ENCODE measurements around the gene GMNN. TPM values are rescaled to one million over a fixed set of nuclear protein-coding genes. Genes with fewer than 3 reads are reported as not detected.

The GMNN gene
- total RNA-seq, 1 experiment from 2014 or later = 22.4 TPM

DNA sequence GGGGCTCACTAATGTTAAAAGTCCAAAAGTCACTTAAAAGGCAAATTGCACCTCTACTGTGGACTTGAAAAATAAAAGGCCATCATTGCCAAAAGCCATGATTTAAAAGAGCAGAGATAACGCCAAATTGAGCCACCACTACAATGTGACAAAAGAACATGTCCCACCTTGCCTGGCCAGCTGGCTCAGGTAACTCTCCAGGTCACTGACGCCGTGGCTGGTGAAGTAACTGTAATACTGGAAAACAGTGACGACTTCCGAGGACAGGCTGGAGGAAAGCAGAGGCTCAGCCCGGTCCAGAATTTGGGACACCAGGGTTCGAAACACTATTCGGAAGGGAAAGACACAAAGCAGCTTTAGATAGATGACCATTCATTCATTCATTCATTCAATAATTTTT is 53.2 kb downstream of the GMNN start:
- Mint-ChIP-seq H3K27me3 (ENCODE audit: insufficient read depth, unreplicated experiment) (no peaks in the 10 kb centered on the region), H3K27ac (ENCODE audit: low read depth, unreplicated experiment) (peak overlapping the region; percentile 59), H3K36me3 (ENCODE audit: insufficient read depth, unreplicated experiment) (peaks cover 10% of the 10 kb centered on the region), H3K4me3 (ENCODE audit: unreplicated experiment) (no peak overlapping the region), H3K9me3 (ENCODE audit: unreplicated experiment) (no peaks in the 10 kb centered on the region), H3K4me1 (ENCODE audit: insufficient read depth, unreplicated experiment) (peaks cover 18% of the 10 kb centered on the region)
- no peak for DNase-seq (ENCODE audit: unreplicated experiment)
- POLR2A ChIA-PET = interaction anchor here (0.7 to 2.2 kb wide), 9 partner anchors 8 to 243 kb away, joined by 3 to 10 read pairs (median 5); partner anchors contain the start of gene GMNN
- TF ChIP-seq, protein P1, sequence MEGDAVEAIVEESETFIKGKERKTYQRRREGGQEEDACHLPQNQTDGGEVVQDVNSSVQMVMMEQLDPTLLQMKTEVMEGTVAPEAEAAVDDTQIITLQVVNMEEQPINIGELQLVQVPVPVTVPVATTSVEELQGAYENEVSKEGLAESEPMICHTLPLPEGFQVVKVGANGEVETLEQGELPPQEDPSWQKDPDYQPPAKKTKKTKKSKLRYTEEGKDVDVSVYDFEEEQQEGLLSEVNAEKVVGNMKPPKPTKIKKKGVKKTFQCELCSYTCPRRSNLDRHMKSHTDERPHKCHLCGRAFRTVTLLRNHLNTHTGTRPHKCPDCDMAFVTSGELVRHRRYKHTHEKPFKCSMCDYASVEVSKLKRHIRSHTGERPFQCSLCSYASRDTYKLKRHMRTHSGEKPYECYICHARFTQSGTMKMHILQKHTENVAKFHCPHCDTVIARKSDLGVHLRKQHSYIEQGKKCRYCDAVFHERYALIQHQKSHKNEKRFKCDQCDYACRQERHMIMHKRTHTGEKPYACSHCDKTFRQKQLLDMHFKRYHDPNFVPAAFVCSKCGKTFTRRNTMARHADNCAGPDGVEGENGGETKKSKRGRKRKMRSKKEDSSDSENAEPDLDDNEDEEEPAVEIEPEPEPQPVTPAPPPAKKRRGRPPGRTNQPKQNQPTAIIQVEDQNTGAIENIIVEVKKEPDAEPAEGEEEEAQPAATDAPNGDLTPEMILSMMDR (IDR thresholded peaks at IDR 0.05; ENCODE audit: unreplicated experiment) = no peak
- intact Hi-C loops (cut with micrococcal nuclease) = no loop called here
- CTCF ChIA-PET = interaction anchor here (0.7 to 1.5 kb wide), 8 partner anchors 18 to 334 kb away, joined by 3 to 7 read pairs (median 4); no protein-coding TSS in a partner anchor
- no TSS peak for BruUV-seq (replicated peaks)

DNA sequence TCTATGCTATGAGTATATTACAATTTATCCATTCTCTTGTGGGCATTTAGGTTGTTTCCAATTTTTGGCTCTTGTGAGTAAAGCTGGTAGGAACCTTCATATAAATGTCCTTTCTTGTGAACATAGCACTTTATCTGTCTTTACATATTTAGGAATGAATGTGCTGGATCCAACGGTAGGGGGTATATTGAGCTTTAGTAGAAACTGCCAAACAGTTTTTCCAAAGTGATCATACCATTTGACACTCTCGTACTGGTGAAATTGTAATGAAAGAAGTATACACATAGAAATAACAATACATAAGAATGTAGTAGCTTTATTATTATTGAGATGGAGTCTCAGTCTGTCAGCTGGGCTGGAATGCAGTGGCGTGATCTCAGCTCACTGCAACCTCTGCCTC is 54.9 kb downstream of the GMNN start:
- DNase-seq (ENCODE audit: unreplicated experiment) = no peak
- H3K9me3 Mint-ChIP-seq (ENCODE audit: unreplicated experiment) = no peaks in the 10 kb centered on the region
- POLR2A ChIA-PET = interaction anchor here (1.4 to 1.5 kb wide), 2 partner anchors 16 to 188 kb away, joined by 3 to 4 read pairs; no protein-coding TSS in a partner anchor

GRCh38 chr6:24831771-24832716 is 57.3 kb downstream of the GMNN start:
- H3K27ac Mint-ChIP-seq (ENCODE audit: low read depth, unreplicated experiment) = no peak overlapping the region
- POLR2A ChIA-PET = interaction anchor here (0.7 to 1.6 kb wide), 4 partner anchors 9 to 185 kb away, joined by 3 to 6 read pairs (median 5); no protein-coding TSS in a partner anchor
- DNase-seq (ENCODE audit: unreplicated experiment) = no peak
- peaks cover 17% of the 10 kb centered on the region for H3K4me1 Mint-ChIP-seq (ENCODE audit: insufficient read depth, unreplicated experiment)
- no peak overlapping the region for H3K4me3 Mint-ChIP-seq (ENCODE audit: unreplicated experiment)
- H3K36me3 Mint-ChIP-seq (ENCODE audit: insufficient read depth, unreplicated experiment) = peaks cover 10% of the 10 kb centered on the region
- TF ChIP-seq, protein P1 (IDR thresholded peaks at IDR 0.05; ENCODE audit: unreplicated experiment) = no peak
- no peaks in the 10 kb centered on the region for H3K27me3 Mint-ChIP-seq (ENCODE audit: insufficient read depth, unreplicated experiment)
- BruUV-seq (replicated peaks) = no TSS peak
- no peaks in the 10 kb centered on the region for H3K9me3 Mint-ChIP-seq (ENCODE audit: unreplicated experiment)
- intact Hi-C loops (cut with micrococcal nuclease) = no loop called here
- CTCF ChIA-PET = interaction anchor here (0.5 to 1.2 kb wide), 2 partner anchors 24 to 551 kb away, joined by 3 to 6 read pairs; no protein-coding TSS in a partner anchor

More for the DNA sequence above, 54.9 kb downstream of the GMNN start:
- CTCF ChIA-PET = interaction anchor here (0.7 to 1.1 kb wide), 4 partner anchors 23 to 249 kb away, joined by 3 to 5 read pairs (median 4); no protein-coding TSS in a partner anchor
- Mint-ChIP-seq H3K36me3 (ENCODE audit: insufficient read depth, unreplicated experiment) (peaks cover 10% of the 10 kb centered on the region), H3K4me1 (ENCODE audit: insufficient read depth, unreplicated experiment) (peaks cover 18% of the 10 kb centered on the region), H3K27ac (ENCODE audit: low read depth, unreplicated experiment) (no peak overlapping the region), H3K27me3 (ENCODE audit: insufficient read depth, unreplicated experiment) (no peaks in the 10 kb centered on the region), H3K4me3 (ENCODE audit: unreplicated experiment) (no peak overlapping the region)
- TF ChIP-seq, protein P1 (IDR thresholded peaks at IDR 0.05; ENCODE audit: unreplicated experiment) = no peak
- no TSS peak for BruUV-seq (replicated peaks)
- intact Hi-C loops (cut with micrococcal nuclease) = no loop called here

- H3K27me3 Mint-ChIP-seq (ENCODE audit: insufficient read depth, unreplicated experiment) = no peaks in the 10 kb centered on the region
- ChIA-PET CTCF (interaction anchor here (1.2 kb wide), 1 partner anchor 23 kb away, joined by 6 read pairs; no protein-coding TSS in a partner anchor), POLR2A (interaction anchor here (1.3 to 1.6 kb wide), 3 partner anchors 10 to 185 kb away, joined by 3 to 6 read pairs (median 6); no protein-coding TSS in a partner anchor)
- DNase-seq (ENCODE audit: unreplicated experiment) = no peak
- no peak overlapping the region for H3K4me3 Mint-ChIP-seq (ENCODE audit: unreplicated experiment)
- no peaks in the 10 kb centered on the region for H3K9me3 Mint-ChIP-seq (ENCODE audit: unreplicated experiment)
- H3K27ac Mint-ChIP-seq (ENCODE audit: low read depth, unreplicated experiment) = no peak overlapping the region
- intact Hi-C loops (cut with micrococcal nuclease) = no loop called here
- peaks cover 10% of the 10 kb centered on the region for H3K36me3 Mint-ChIP-seq (ENCODE audit: insufficient read depth, unreplicated experiment)
- BruUV-seq (replicated peaks) = no TSS peak
- peaks cover 9% of the 10 kb centered on the region for H3K4me1 Mint-ChIP-seq (ENCODE audit: insufficient read depth, unreplicated experiment)
- TF ChIP-seq, protein P1 (IDR thresholded peaks at IDR 0.05; ENCODE audit: unreplicated experiment) = no peak
Measured at GRCh38 chr6:24832794-24833193, 58.1 kb downstream of the GMNN start.

All from MCF 10A (cell line).